Astrocyte (in vitro differentiated cells and primary cell): ENCODE data around the gene MEGF6. TPM values are rescaled to one million over a fixed set of nuclear protein-coding genes. Genes with fewer than 3 reads are reported as not detected.

ENCODE experiments used
- DNase-seq: peaks from one replicate; pipeline ENCODE4 v3.0.0-alpha.2; 2010; ENCODE audit warnings: low read depth
- FAIRE-seq: peaks from 2 replicates; lab custom pipeline; 2011; peaks lifted over from hg19 to GRCh38; lab: Jason Lieb, UNC
- H2AFZ ChIP-seq: 2 replicates; pipeline ENCODE4 v1.6.0; 2012; ENCODE audit warnings: low read depth, low read length, inconsistent platforms
- H3K27ac ChIP-seq: 2 replicates; pipeline ENCODE4 v1.5.1; 2011; ENCODE audit warnings: low read depth, low read length, inconsistent platforms
- H3K27me3 ChIP-seq: 2 replicates; pipeline ENCODE4 v1.6.0; 2011; ENCODE audit warnings: low read length, inconsistent platforms; ENCODE audit not compliant: insufficient read depth
- H3K36me3 ChIP-seq: 2 replicates; pipeline ENCODE4 v1.5.1; 2011; ENCODE audit warnings: low read length, inconsistent platforms; ENCODE audit not compliant: insufficient read depth
- H3K4me1 ChIP-seq: 2 replicates; pipeline ENCODE4 v1.5.1; 2011; ENCODE audit warnings: low read length, inconsistent platforms; ENCODE audit not compliant: insufficient read depth
- H3K4me2 ChIP-seq: 2 replicates; pipeline ENCODE4 v1.6.0; 2012; ENCODE audit warnings: low read length, inconsistent platforms
- H3K4me3 ChIP-seq: 2 replicates; pipeline ENCODE4 v1.5.1; 2011; ENCODE audit warnings: low read depth, mild to moderate bottlenecking, low read length, inconsistent platforms; ENCODE audit not compliant: insufficient read depth
- H3K79me2 ChIP-seq: 2 replicates; pipeline ENCODE4 v1.6.0; 2012; ENCODE audit warnings: mild to moderate bottlenecking, low read length, inconsistent platforms; ENCODE audit not compliant: insufficient read depth
- H3K9ac ChIP-seq: 2 replicates; pipeline ENCODE4 v1.6.0; 2012; ENCODE audit warnings: mild to moderate bottlenecking, low read length, inconsistent platforms
- H3K9me3 ChIP-seq: 2 replicates; pipeline ENCODE4 v1.5.1; 2012; ENCODE audit warnings: low read depth, mild to moderate bottlenecking, low read length, inconsistent platforms; ENCODE audit not compliant: insufficient read depth
- H4K20me1 ChIP-seq: 2 replicates; pipeline ENCODE4 v1.6.0; 2012; ENCODE audit warnings: low read length, inconsistent platforms; ENCODE audit not compliant: insufficient read depth
- H3K27ac Mint-ChIP-seq: one replicate; pipeline ENCODE4 v1.8.0; 2021; ENCODE audit warnings: mild to moderate bottlenecking, mixed read lengths; ENCODE audit not compliant: unreplicated experiment
- H3K27me3 Mint-ChIP-seq: one replicate; pipeline ENCODE4 v1.8.0; 2021; ENCODE audit warnings: low read depth, mixed read lengths; ENCODE audit not compliant: unreplicated experiment
- H3K36me3 Mint-ChIP-seq: one replicate; pipeline ENCODE4 v1.8.0; 2021; ENCODE audit warnings: low read depth, mixed read lengths; ENCODE audit not compliant: unreplicated experiment
- H3K4me1 Mint-ChIP-seq: one replicate; pipeline ENCODE4 v1.8.0; 2021; ENCODE audit warnings: low read depth, mixed read lengths; ENCODE audit not compliant: unreplicated experiment
- H3K4me3 Mint-ChIP-seq: one replicate; pipeline ENCODE4 v1.8.0; 2021; ENCODE audit warnings: mild to moderate bottlenecking, moderate library complexity, mixed read lengths; ENCODE audit not compliant: unreplicated experiment
- H3K9me3 Mint-ChIP-seq: one replicate; pipeline ENCODE4 v1.8.0; 2021; ENCODE audit warnings: mild to moderate bottlenecking, mixed read lengths; ENCODE audit not compliant: unreplicated experiment
- CTCF ChIP-seq: IDR thresholded peaks from 2 replicates; pipeline ENCODE4 v1.5.1; 2011; ENCODE audit warnings: low read depth, mild to moderate bottlenecking, inconsistent platforms, low read length, moderate library complexity; ENCODE audit not compliant: insufficient read depth
- EZH2 ChIP-seq: IDR thresholded peaks from 2 replicates; pipeline ENCODE4 v1.6.1; 2012; ENCODE audit warnings: mild to moderate bottlenecking, low read length, inconsistent platforms; ENCODE audit not compliant: insufficient read depth
- total RNA-seq: library from RNA; stranded (reverse); gene quantifications from 2 replicates; pipeline ENCODE4 v1.2.1, GENCODE V29; 2021

Gene MEGF6
- total RNA-seq, 1 donor from 2014 or later = 14.8 TPM

GRCh38 chr1:3523980-3524379 lies 87.3 kb downstream of the MEGF6 start:
- Histone ChIP-seq H4K20me1 (peaks cover 23% of the 10 kb centered on the region), H3K36me3 (no peaks in the 10 kb centered on the region), H3K4me3 (no peak overlapping the region), H3K27ac (no peak overlapping the region), H3K9ac (no peak overlapping the region), H3K9me3 (no peaks in the 10 kb centered on the region), H3K4me2 (no peak overlapping the region), H3K79me2 (no peaks in the 10 kb centered on the region), H2AFZ (no peak overlapping the region), H3K4me1 (peaks cover 2% of the 10 kb centered on the region), H3K27me3 (peaks cover 3% of the 10 kb centered on the region)
- DNase-seq = no peak
- Mint-ChIP-seq H3K27ac (no peak overlapping the region), H3K36me3 (no peaks in the 10 kb centered on the region), H3K27me3 (peaks cover 25% of the 10 kb centered on the region), H3K4me1 (no peaks in the 10 kb centered on the region), H3K9me3 (no peaks in the 10 kb centered on the region), H3K4me3 (no peak overlapping the region)
- FAIRE-seq = no peak
- TF ChIP-seq EZH2 (no peak), CTCF (no peak)

GRCh38 chr1:3522564-3523265 lies 88.6 kb downstream of the MEGF6 start:
- Histone ChIP-seq H3K27ac (no peak overlapping the region), H4K20me1 (peaks cover 14% of the 10 kb centered on the region), H3K4me2 (no peak overlapping the region), H3K4me3 (no peak overlapping the region), H3K4me1 (no peaks in the 10 kb centered on the region), H3K27me3 (peaks cover 3% of the 10 kb centered on the region), H3K9me3 (no peaks in the 10 kb centered on the region), H3K9ac (no peak overlapping the region), H2AFZ (no peak overlapping the region), H3K79me2 (no peaks in the 10 kb centered on the region), H3K36me3 (no peaks in the 10 kb centered on the region)
- TF ChIP-seq EZH2 = no peak
- no peak for TF ChIP-seq CTCF
- H3K36me3 Mint-ChIP-seq = no peaks in the 10 kb centered on the region
- no peak for DNase-seq
- H3K9me3 Mint-ChIP-seq = no peaks in the 10 kb centered on the region
- H3K4me3 Mint-ChIP-seq = no peak overlapping the region
- H3K27me3 Mint-ChIP-seq = peaks cover 19% of the 10 kb centered on the region
- no peak overlapping the region for H3K27ac Mint-ChIP-seq
- FAIRE-seq = no peak
- H3K4me1 Mint-ChIP-seq = no peaks in the 10 kb centered on the region

GRCh38 chr1:3522112-3522511 lies 89.2 kb downstream of the MEGF6 start:
- no peaks in the 10 kb centered on the region for H3K79me2 ChIP-seq
- H3K4me3 ChIP-seq = no peak overlapping the region
- H3K27me3 ChIP-seq = peaks cover 3% of the 10 kb centered on the region
- Mint-ChIP-seq H3K9me3 (no peaks in the 10 kb centered on the region), H3K27me3 (peaks cover 17% of the 10 kb centered on the region), H3K4me3 (no peak overlapping the region), H3K4me1 (no peaks in the 10 kb centered on the region), H3K27ac (no peak overlapping the region), H3K36me3 (no peaks in the 10 kb centered on the region)
- TF ChIP-seq EZH2 (no peak), CTCF (no peak)
- no peak for DNase-seq
- no peaks in the 10 kb centered on the region for H3K9me3 ChIP-seq
- H2AFZ ChIP-seq = no peak overlapping the region
- no peaks in the 10 kb centered on the region for H3K4me1 ChIP-seq
- H3K27ac ChIP-seq = no peak overlapping the region
- FAIRE-seq = no peak
- H3K4me2 ChIP-seq = no peak overlapping the region
- no peaks in the 10 kb centered on the region for H3K36me3 ChIP-seq
- H4K20me1 ChIP-seq = peaks cover 15% of the 10 kb centered on the region
- H3K9ac ChIP-seq = no peak overlapping the region
